Esophagus squamous epithelium (tissue), 5 donors: ENCODE data around the gene CNTN4. TPM values are rescaled to one million over a fixed set of nuclear protein-coding genes. Genes with fewer than 3 reads are reported as not detected.

ENCODE experiments used
- DNase-seq: peaks from one replicate; lab custom pipeline; 2025; lab: John Stamatoyannopoulos, UW
- H3K27ac ChIP-seq, 4 donors: fragments of 200-600 bp; sonication (generic); one replicate each; pipeline ENCODE4 v1.5.1; 2016 to 2019; ENCODE audit warnings: mild to moderate bottlenecking in 1 of 4
- H3K27me3 ChIP-seq, 4 donors: fragments of 200-600 bp; sonication (generic); 1 replicate in 3 of 4; 2 replicates in 1 of 4; pipeline versions ENCODE4 v1.5.1 to v1.6.0; 2017 to 2021; ENCODE audit warnings: antibody characterized with exemption in 1 of 4
- H3K36me3 ChIP-seq, 3 donors: fragments of 200-600 bp; sonication (generic); one replicate each; pipeline ENCODE4 v1.5.1; 2016 to 2019
- H3K4me1 ChIP-seq, 3 donors: fragments of 200-600 bp; sonication (generic); one replicate each; pipeline ENCODE4 v1.5.1; 2017 to 2019
- H3K4me3 ChIP-seq, 4 donors: fragments of 200-600 bp; sonication (generic); 1 replicate in 3 of 4; 2 replicates in 1 of 4; pipeline ENCODE4 v1.5.1; 2016 to 2019; ENCODE audit warnings: mild to moderate bottlenecking in 2 of 4, moderate library complexity in 1 of 4
- H3K9me3 ChIP-seq, 3 donors: fragments of 200-600 bp; sonication (generic); one replicate each; pipeline ENCODE4 v1.5.1; 2016 to 2019
- CTCF ChIP-seq, 6 experiments: fragments of 450-650 bp in 4 of 6; fragments of 200-600 bp in 2 of 6; sonication (generic) in 2 of 6; IDR thresholded peaks; one replicate each; pipeline ENCODE4 v1.5.1; 2016 to 2019; ENCODE audit warnings: antibody characterized with exemption in 6 of 6, mild to moderate bottlenecking in 4 of 6, moderate library complexity in 4 of 6
- POLR2A ChIP-seq, 4 donors: fragments of 450-650 bp; IDR thresholded peaks; one replicate each; pipeline ENCODE4 v1.6.1; 2017; ENCODE audit warnings: antibody characterized with exemption in 4 of 4, mild to moderate bottlenecking in 4 of 4, moderate library complexity in 3 of 4
- WGBS, 2 donors: methylation state at CpG; one replicate each; pipeline ENCODE4 v1.1.5; 2018; 5-methylcytosine and 5-hydroxymethylcytosine counted together
- intact Hi-C: fragments of 100-400 bp; cut with DNase I; formaldehyde crosslinking; loops from one replicate; pipeline ENCODE4 v1.15.0; 2022
- total RNA-seq, 4 donors: library from RNA; depleted of rRNA; stranded (reverse); fragments of >200 nt; gene quantifications; one replicate each; pipeline ENCODE4 v1.1.0, GENCODE V29; 2016
- donor health status: DM: yes; HTN: yes; CAD: no.

CNTN4 gene
- total RNA-seq, 4 donors from 2014 or later, result 0.31 to 8.5 (median 3.5) TPM

GRCh38 chr3:2441558-2441957, 342.9 kb downstream of the CNTN4 start:
- TF ChIP-seq POLR2A (IDR thresholded peaks at IDR 0.05) (no peak), CTCF (IDR thresholded peaks at IDR 0.05) (no peak)
- intact Hi-C loops, result no loop called here
- Histone ChIP-seq H3K27ac (no peak overlapping the region), H3K9me3 (no peaks in the 10 kb centered on the region), H3K4me1 (no peaks in the 10 kb centered on the region), H3K36me3 (no peaks in the 10 kb centered on the region), H3K27me3 (no peaks in the 10 kb centered on the region), H3K4me3 (no peak overlapping the region)
- DNase-seq, result no peak
- WGBS, 2 donors, result 38 to 55% methylated on average over 3 of the region's 3 CpGs

GRCh38 chr3:2446146-2446545, 347.5 kb downstream of the CNTN4 start:
- Histone ChIP-seq H3K9me3 (no peaks in the 10 kb centered on the region), H3K4me3 (no peak overlapping the region), H3K4me1 (no peaks in the 10 kb centered on the region), H3K36me3 (no peaks in the 10 kb centered on the region), H3K27ac (no peak overlapping the region), H3K27me3 (no peaks in the 10 kb centered on the region)
- no peak for DNase-seq
- WGBS, 2 donors, result 68 to 72% methylated on average over 3 of the region's 3 CpGs
- intact Hi-C loops, result no loop called here
- TF ChIP-seq POLR2A (IDR thresholded peaks at IDR 0.05) (no peak), CTCF (IDR thresholded peaks at IDR 0.05) (no peak)

- Histone ChIP-seq H3K9me3 (no peaks in the 10 kb centered on the region), H3K27me3 (no peaks in the 10 kb centered on the region), H3K4me1 (no peaks in the 10 kb centered on the region), H3K36me3 (no peaks in the 10 kb centered on the region), H3K4me3 (no peak overlapping the region), H3K27ac (no peak overlapping the region)
- DNase-seq, result no peak
- WGBS, 2 donors, result 34 to 39% methylated on average over 6 of the region's 6 CpGs
- no peak for TF ChIP-seq POLR2A (IDR thresholded peaks at IDR 0.05)
- no peak for TF ChIP-seq CTCF (IDR thresholded peaks at IDR 0.05)
- intact Hi-C loops, result no loop called here
These were observed 353.6 kb downstream of the CNTN4 start for GRCh38 chr3:2452249-2452648.

- 48 to 53% methylated on average over 2 of the region's 2 CpGs for WGBS, 2 donors
- intact Hi-C loops, result no loop called here
- no peak overlapping the region for H3K27ac ChIP-seq
- H3K4me1 ChIP-seq, result no peaks in the 10 kb centered on the region
- no peaks in the 10 kb centered on the region for H3K9me3 ChIP-seq
- H3K27me3 ChIP-seq, result no peaks in the 10 kb centered on the region
- TF ChIP-seq POLR2A (IDR thresholded peaks at IDR 0.05) (no peak), CTCF (IDR thresholded peaks at IDR 0.05) (no peak)
- DNase-seq, result no peak
- no peaks in the 10 kb centered on the region for H3K36me3 ChIP-seq
- H3K4me3 ChIP-seq, result no peak overlapping the region
These were observed 356.2 kb downstream of the CNTN4 start for GRCh38 chr3:2454865-2455264.

- TF ChIP-seq POLR2A (IDR thresholded peaks at IDR 0.05) (no peak), CTCF (IDR thresholded peaks at IDR 0.05) (no peak)
- H3K4me1 ChIP-seq, result no peaks in the 10 kb centered on the region
- no peaks in the 10 kb centered on the region for H3K9me3 ChIP-seq
- intact Hi-C loops, result no loop called here
- H3K36me3 ChIP-seq, result no peaks in the 10 kb centered on the region
- no peaks in the 10 kb centered on the region for H3K27me3 ChIP-seq
- DNase-seq, result no peak
- WGBS, 2 donors, result 86 to 89% methylated on average over 4 of the region's 4 CpGs
- no peak overlapping the region for H3K4me3 ChIP-seq
- H3K27ac ChIP-seq, result no peak overlapping the region
These were observed 358.1 kb downstream of the CNTN4 start for GRCh38 chr3:2456788-2457187.
